CD4-positive, alpha-beta T cell treated with Interleukin-4 for 4 hours (primary cell): Measurements from ENCODE around the gene CACYBP.
A peak's percentile ranks its signal among the peaks of the same experiment; 100 is the strongest.
"Not testable (repeated sequence)": the region's sequence is repeated elsewhere in the genome, so short reads cannot be mapped to it uniquely, and the experiment has no call there.

Experiments
- DNase-seq: peaks from one replicate; pipeline ENCODE4 v3.0.0-alpha.2; 2020

Gene CACYBP

GRCh38 chr1:175015243-175015642 is 15.5 kb downstream of the CACYBP start:
- DNase-seq, result no peak

GRCh38 chr1:175019524-175019923 is 19.8 kb downstream of the CACYBP start:
- DNase-seq, result no peak

GRCh38 chr1:175023043-175023921 is 23.5 kb downstream of the CACYBP start, which contains the start of gene MRPS14:
TSS of gene MRPS14 (minus strand) at chr1:175023425. CDS start at chr1:175023408, 17 bp downstream.
- peak; percentile 99 for DNase-seq

GRCh38 chr1:175023922-175024242 is 24.1 kb downstream of the CACYBP start:
- DNase-seq, result not testable (repeated sequence)

GRCh38 chr1:175024773-175025172 is 25.0 kb downstream of the CACYBP start:
- DNase-seq, result no peak

GRCh38 chr1:175033953-175034352 is 34.2 kb downstream of the CACYBP start:
- DNase-seq, result no peak

GRCh38 chr1:175034775-175035174 is 35.0 kb downstream of the CACYBP start:
- DNase-seq, result no peak

GRCh38 chr1:175035865-175036264 is 36.1 kb downstream of the CACYBP start:
- no peak for DNase-seq

GRCh38 chr1:175036476-175036875 is 36.7 kb downstream of the CACYBP start:
- DNase-seq, result no peak

GRCh38 chr1:175037416-175037815 is 37.7 kb downstream of the CACYBP start:
- DNase-seq, result no peak

GRCh38 chr1:175040324-175040879 is 40.7 kb downstream of the CACYBP start:
- no peak for DNase-seq

GRCh38 chr1:175042650-175043049 is 42.9 kb downstream of the CACYBP start:
- no peak for DNase-seq

GRCh38 chr1:175043824-175044223 is 44.1 kb downstream of the CACYBP start:
- DNase-seq, result no peak

- not testable (repeated sequence) for DNase-seq
These were observed 44.8 kb downstream of the CACYBP start for GRCh38 chr1:175044591-175044990.

- DNase-seq, result no peak
These were observed 45.4 kb downstream of the CACYBP start for GRCh38 chr1:175045097-175045496.

GRCh38 chr1:175045519-175045918 is 45.8 kb downstream of the CACYBP start:
- DNase-seq, result no peak

- DNase-seq, result no peak
These were observed 51.2 kb downstream of the CACYBP start for GRCh38 chr1:175050992-175051391.

- DNase-seq, result no peak
These were observed 55.0 kb downstream of the CACYBP start for GRCh38 chr1:175054736-175055135.
